Measurements from ENCODE around the gene GRM4. TPM values are rescaled to one million over a fixed set of nuclear protein-coding genes. Genes with fewer than 3 reads are reported as not detected.
"Not testable (repeated sequence)": the region's sequence is repeated elsewhere in the genome, so short reads cannot be mapped to it uniquely, and the experiment has no call there.

GRM4 gene
- total RNA-seq, 1 experiment from 2014 or later: 5.6 TPM

DNA sequence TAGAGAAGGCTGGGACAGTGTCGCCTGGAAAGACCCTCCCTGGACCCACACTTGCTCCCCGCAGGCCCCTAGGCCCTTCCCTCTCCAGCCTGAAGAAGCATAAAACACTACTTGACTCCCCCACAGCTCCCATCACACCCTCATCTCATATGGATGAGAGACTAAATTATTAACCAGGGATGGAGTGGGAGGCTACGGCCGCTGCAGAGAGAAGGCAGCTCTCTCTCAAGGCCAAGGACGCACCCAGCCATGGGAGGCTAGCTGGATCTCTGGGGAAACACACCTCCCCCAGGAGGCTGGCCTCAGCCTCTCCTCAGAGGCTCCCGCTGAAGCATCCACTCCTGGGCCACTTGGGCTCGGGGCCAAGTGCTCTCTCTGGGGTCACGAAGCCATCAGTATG is 102.5 kb downstream of the GRM4 start:
- Histone ChIP-seq H3T11ph (ENCODE audit: low read length) (no peak overlapping the region), H3K14ac (ENCODE audit: insufficient read depth, low read length) (no peak overlapping the region; the same call in 1 of the 2 replicates), H4K20me1 (ENCODE audit: control insufficient read depth, insufficient read depth, insufficient read length) (no peaks in the 10 kb centered on the region), H3K23ac (ENCODE audit: insufficient read length, low read depth, low read length) (no peak overlapping the region), H3K27me3 (ENCODE audit: insufficient read depth, low read length) (no peaks in the 10 kb centered on the region), H3K9me3 (ENCODE audit: control insufficient read depth, low read depth, low read length) (no peaks in the 10 kb centered on the region), H2BK20ac (ENCODE audit: low read depth, low read length, poor library complexity, severe bottlenecking) (no peak overlapping the region), H2BK15ac (ENCODE audit: low read depth, low read length) (no peak overlapping the region), H2AK5ac (ENCODE audit: insufficient read length, low read length) (no peak overlapping the region), H3K27ac (ENCODE audit: insufficient read length, low read depth, low read length) (no peak overlapping the region), H3K4ac (ENCODE audit: low read depth, low read length) (no peak overlapping the region), H3K79me1 (ENCODE audit: insufficient read depth, low read depth, low read length, poor library complexity, severe bottlenecking) (no peaks in the 10 kb centered on the region), H3K56ac (ENCODE audit: insufficient read length, low read depth, low read length) (no peak overlapping the region), H4K8ac (replicated peaks; ENCODE audit: insufficient read length, low read depth, low read length) (no peak overlapping the region), H3K4me2 (ENCODE audit: insufficient read depth, insufficient read length, low read length) (no peak overlapping the region), H2BK5ac (ENCODE audit: insufficient read length, low read length) (no peak overlapping the region), H2BK120ac (ENCODE audit: low read depth, low read length, poor library complexity, severe bottlenecking) (no peak overlapping the region), H3K18ac (ENCODE audit: insufficient read length, low read depth, low read length) (no peak overlapping the region), H2BK12ac (ENCODE audit: insufficient read length, low read depth, low read length) (no peak overlapping the region), H3K9ac (ENCODE audit: extremely low read depth, insufficient read length, low read length) (no peak overlapping the region), H4K5ac (ENCODE audit: insufficient read length, low read depth, low read length) (no peak overlapping the region), H3K79me2 (ENCODE audit: insufficient read depth, low read length) (no peaks in the 10 kb centered on the region), H3K23me2 (ENCODE audit: insufficient read length, low read depth, low read length, poor library complexity, severe bottlenecking) (no peaks in the 10 kb centered on the region), H4K91ac (ENCODE audit: insufficient read length, low read depth, low read length) (no peak overlapping the region), H2AFZ (ENCODE audit: low read length) (no peak overlapping the region), H3K4me1 (ENCODE audit: insufficient read depth, low read length) (no peaks in the 10 kb centered on the region)
- Mint-ChIP-seq H3K27ac (no peak overlapping the region), H3K36me3 (ENCODE audit: insufficient read depth in 1 of 3, low read depth in 3 of 3) (no peaks in the 10 kb centered on the region), H3K4me3 (no peak overlapping the region), H3K27me3 (ENCODE audit: low read depth) (peaks cover 10% of the 10 kb centered on the region), H3K9me3 (peaks cover 0 to 5% of the 10 kb centered on the region in 2 experiments; a peak in 1 of 5 replicates), H3K4me1 (peaks cover 27 to 33% of the 10 kb centered on the region in 2 experiments)
- no CpG with 5 or more reads among the region's 8 CpGs for WGBS (ENCODE audit: extremely low coverage, insufficient read length, low lambda C conversion rate)
- DNase-seq: no peak
- no peak for TF ChIP-seq CTCF (conservative IDR thresholded peaks at IDR 0.05)

- WGBS (ENCODE audit: extremely low coverage, insufficient read length, low lambda C conversion rate): no CpG with 5 or more reads among the region's 5 CpGs
- not testable (repeated sequence) for H3K9me3 Mint-ChIP-seq, H3K27ac Mint-ChIP-seq
Measured at GRCh38 chr6:34041998-34042397, 103.9 kb downstream of the GRM4 start.

More at GRCh38 chr6:34041998-34042397, 103.9 kb downstream of the GRM4 start:
- not testable (repeated sequence) for H2BK120ac ChIP-seq (ENCODE audit: low read depth, low read length, poor library complexity, severe bottlenecking); H3K4me3 Mint-ChIP-seq; H3K4me1 ChIP-seq (ENCODE audit: insufficient read depth, low read length); H3K4ac ChIP-seq (ENCODE audit: low read depth, low read length); H3K27ac ChIP-seq (ENCODE audit: insufficient read length, low read depth, low read length); H3K27me3 Mint-ChIP-seq (ENCODE audit: low read depth); H3K23ac ChIP-seq (ENCODE audit: insufficient read length, low read depth, low read length); H3K56ac ChIP-seq (ENCODE audit: insufficient read length, low read depth, low read length); H4K5ac ChIP-seq (ENCODE audit: insufficient read length, low read depth, low read length); H2BK5ac ChIP-seq (ENCODE audit: insufficient read length, low read length); H3T11ph ChIP-seq (ENCODE audit: low read length); H4K8ac ChIP-seq (replicated peaks; ENCODE audit: insufficient read length, low read depth, low read length); H3K14ac ChIP-seq (ENCODE audit: insufficient read depth, low read length); H3K79me1 ChIP-seq (ENCODE audit: insufficient read depth, low read depth, low read length, poor library complexity, severe bottlenecking); H3K9ac ChIP-seq (ENCODE audit: extremely low read depth, insufficient read length, low read length); H3K36me3 Mint-ChIP-seq (ENCODE audit: insufficient read depth in 1 of 3, low read depth in 3 of 3); DNase-seq; H3K4me2 ChIP-seq (ENCODE audit: insufficient read depth, insufficient read length, low read length); H3K9me3 ChIP-seq (ENCODE audit: control insufficient read depth, low read depth, low read length); H3K79me2 ChIP-seq (ENCODE audit: insufficient read depth, low read length); H2AFZ ChIP-seq (ENCODE audit: low read length); H3K23me2 ChIP-seq (ENCODE audit: insufficient read length, low read depth, low read length, poor library complexity, severe bottlenecking); H2BK15ac ChIP-seq (ENCODE audit: low read depth, low read length); H3K27me3 ChIP-seq (ENCODE audit: insufficient read depth, low read length); H2BK12ac ChIP-seq (ENCODE audit: insufficient read length, low read depth, low read length); H4K91ac ChIP-seq (ENCODE audit: insufficient read length, low read depth, low read length); H3K18ac ChIP-seq (ENCODE audit: insufficient read length, low read depth, low read length); H2AK5ac ChIP-seq (ENCODE audit: insufficient read length, low read length); H2BK20ac ChIP-seq (ENCODE audit: low read depth, low read length, poor library complexity, severe bottlenecking); H4K20me1 ChIP-seq (ENCODE audit: control insufficient read depth, insufficient read depth, insufficient read length)
- peaks cover 14 to 21% of the 10 kb centered on the region in 2 experiments for H3K4me1 Mint-ChIP-seq

Measured in H9 (cell line).